B cell (primary cell): Measurements from ENCODE around the gene DPP10. TPM values are rescaled to one million over a fixed set of nuclear protein-coding genes. Genes with fewer than 3 reads are reported as not detected.

Experiments
- ATAC-seq: fragments of 200-7000 bp; cut with Tn5 transposase; one replicate; pipeline ENCODE4 v1.10.0; 2021; ENCODE audit warnings: low read depth, mild to moderate bottlenecking, moderate number of reproducible peaks, moderate library complexity
- CTCF ChIA-PET: fragments of 350-600 bp; sonication (Branson Sonifier 250); formaldehyde crosslinking; loops from one replicate; lab custom pipeline; 2021; ENCODE audit warnings: antibody characterized with exemption, inconsistent platforms; lab: Charles Lee
- POLR2A ChIA-PET: fragments of 350-600 bp; sonication (Branson Sonifier 250); formaldehyde crosslinking; loops from one replicate; lab custom pipeline; 2021; ENCODE audit warnings: antibody characterized with exemption; lab: Charles Lee
- DNase-seq: peaks from one replicate; pipeline ENCODE4 v3.0.0; 2013
- H2AFZ ChIP-seq: 2 replicates; pipeline ENCODE4 v1.6.1; 2012; ENCODE audit warnings: mild to moderate bottlenecking, low read depth, low read length; ENCODE audit not compliant: insufficient read depth, poor library complexity, severe bottlenecking
- H3K27ac ChIP-seq, 2 donors: 1 replicate in 1 of 2; 2 replicates in 1 of 2; pipeline ENCODE4 v1.5.1; 2012 to 2013; ENCODE audit warnings: low read length in 2 of 2, mild to moderate bottlenecking in 2 of 2, moderate library complexity in 1 of 2
- H3K27me3 ChIP-seq, 4 experiments: fragments of 200-600 bp in 1 of 4; sonication (generic) in 1 of 4; replicated peaks in 1 of 4; 1 replicate in 2 of 4; 2 replicates in 2 of 4; pipeline versions ENCODE4 v1.6.1 to v1.7.0; 2013 to 2016; ENCODE audit warnings: low read length in 3 of 4, mild to moderate bottlenecking in 2 of 4, mixed read lengths in 1 of 4, moderate library complexity in 1 of 4; ENCODE audit not compliant: insufficient read depth in 4 of 4, control insufficient read depth in 3 of 4; ENCODE audit errors: control extremely low read depth in 1 of 4
- H3K36me3 ChIP-seq, 2 experiments: replicated peaks in 1 of 2; 1 replicate in 1 of 2; 2 replicates in 1 of 2; pipeline versions ENCODE4 v1.6.1 to v1.7.1; 2013; ENCODE audit warnings: low read length in 1 of 2; ENCODE audit not compliant: insufficient read depth in 2 of 2, control insufficient read depth in 1 of 2; ENCODE audit errors: control extremely low read depth in 1 of 2, extremely low read depth in 1 of 2
- H3K4me1 ChIP-seq, 2 donors: fragments of 200-600 bp in 1 of 2; sonication (generic) in 1 of 2; 1 replicate in 1 of 2; 2 replicates in 1 of 2; pipeline versions ENCODE4 v1.5.1 to v1.6.1; 2013 to 2017; ENCODE audit warnings: low read length in 2 of 2; ENCODE audit not compliant: control insufficient read depth in 2 of 2, insufficient read depth in 2 of 2
- H3K4me2 ChIP-seq: replicated peaks from 2 replicates; pipeline ENCODE3; 2012; ENCODE audit warnings: mild to moderate bottlenecking, low read depth, low read length; ENCODE audit not compliant: poor library complexity, severe bottlenecking
- H3K4me3 ChIP-seq, 5 experiments: fragments of 200-600 bp in 1 of 5; sonication (generic) in 1 of 5; 1 replicate in 3 of 5; 2 replicates in 2 of 5; pipeline versions ENCODE4 v1.5.1 to v1.7.0; 2011 to 2016; ENCODE audit warnings: low read length in 4 of 5, mild to moderate bottlenecking in 4 of 5, low read depth in 2 of 5, control low read depth in 1 of 5, moderate library complexity in 1 of 5; ENCODE audit not compliant: insufficient read depth in 1 of 5; ENCODE audit errors: control extremely low read depth in 1 of 5, extremely low read depth in 1 of 5
- H3K79me2 ChIP-seq: fragments of 200-600 bp; sonication (generic); one replicate; pipeline ENCODE4 v1.6.0; 2016; ENCODE audit warnings: low read length; ENCODE audit not compliant: control insufficient read depth, insufficient read depth
- H3K9ac ChIP-seq: fragments of 200-600 bp; sonication (generic); 2 replicates; pipeline ENCODE4 v1.6.1; 2017; ENCODE audit warnings: mild to moderate bottlenecking, low read length, moderate library complexity
- H3K9me3 ChIP-seq, 3 donors: one replicate each; pipeline versions ENCODE4 v1.6.1 to v1.7.1; 2013; ENCODE audit warnings: low read length in 2 of 3; ENCODE audit not compliant: control insufficient read depth in 2 of 3, insufficient read depth in 1 of 3; ENCODE audit errors: control extremely low read depth in 1 of 3
- H4K20me1 ChIP-seq: 2 replicates; pipeline ENCODE4 v1.6.0; 2012; ENCODE audit warnings: mild to moderate bottlenecking, low read length; ENCODE audit not compliant: insufficient read depth, control insufficient read depth, poor library complexity, severe bottlenecking
- H3K27ac Mint-ChIP-seq: one replicate; pipeline ENCODE4 v1.8.0; 2021; ENCODE audit warnings: mixed read lengths
- H3K27me3 Mint-ChIP-seq: one replicate; pipeline ENCODE4 v1.8.0; 2021; ENCODE audit warnings: mixed read lengths
- H3K4me1 Mint-ChIP-seq: one replicate; pipeline ENCODE4 v1.8.0; 2021; ENCODE audit warnings: mixed read lengths
- H3K4me3 Mint-ChIP-seq: one replicate; pipeline ENCODE4 v1.8.0; 2021; ENCODE audit warnings: mixed read lengths
- H3K9me3 Mint-ChIP-seq: one replicate; pipeline ENCODE4 v1.8.0; 2022; ENCODE audit warnings: mixed read lengths; ENCODE audit not compliant: insufficient read depth
- CTCF ChIP-seq: fragments of 200-600 bp; IDR thresholded peaks from one replicate; pipeline ENCODE4 v1.8.0; 2022; ENCODE audit warnings: antibody characterized with exemption, mild to moderate bottlenecking
- EZH2 ChIP-seq: IDR thresholded peaks from 2 replicates; pipeline ENCODE4 v1.6.1; 2012; ENCODE audit warnings: borderline replicate concordance, low read depth, mild to moderate bottlenecking, moderate library complexity, low read length; ENCODE audit not compliant: insufficient read depth, poor library complexity, severe bottlenecking
- WGBS: methylation state at CpG from one replicate; pipeline ENCODE4 v1.1.5; 2013; ENCODE audit warnings: missing lambda C conversion rate; ENCODE audit not compliant: insufficient coverage; 5-methylcytosine and 5-hydroxymethylcytosine counted together
- intact Hi-C: fragments of 100-400 bp; cut with micrococcal nuclease; formaldehyde crosslinking; loops from one replicate; pipeline ENCODE4 v1.10.0; 2022
- polyA plus RNA-seq: library from polyadenylated mRNA; depleted of rRNA; stranded (reverse); fragments of >200 nt; gene quantifications from 2 replicates; pipeline ENCODE4 v1.2.3, GENCODE V29; 2012
- total RNA-seq, 2 donors: library from RNA; stranded (reverse); fragments of 120-200 nt in 1 of 2; gene quantifications; 1 replicate in 1 of 2; 2 replicates in 1 of 2; pipeline versions ENCODE4 v1.2.3 to v1.2.4, GENCODE V29; 2013 to 2022

DPP10 gene
- total and polyA plus RNA-seq, 2 donors (not counting 1 experiment from before 2014, with no cell fraction given) = not detected

GRCh38 chr2:115443539-115444185, 1001.2 kb downstream of the DPP10 start:
- H3K4me1 Mint-ChIP-seq = no peaks in the 10 kb centered on the region
- H3K27me3 Mint-ChIP-seq = no peaks in the 10 kb centered on the region
- Histone ChIP-seq H3K27ac (no peak overlapping the region), H3K9ac (no peak overlapping the region), H3K36me3 (no peaks in the 10 kb centered on the region), H3K4me1 (no peaks in the 10 kb centered on the region), H2AFZ (no peak overlapping the region), H3K27me3 (no peaks in the 10 kb centered on the region), H3K4me3 (no peak overlapping the region), H3K4me2 (no peak overlapping the region), H3K79me2 (no peaks in the 10 kb centered on the region), H4K20me1 (no peaks in the 10 kb centered on the region), H3K9me3 (peaks cover 0 to 6% (median 3%) of the 10 kb centered on the region in 3 donors)
- no peak overlapping the region for H3K4me3 Mint-ChIP-seq
- intact Hi-C loops = no loop called here
- CTCF ChIA-PET = no interaction called here
- DNase-seq (no peak), ATAC-seq (no peak)
- TF ChIP-seq EZH2 (no peak), CTCF (no peak)
- H3K9me3 Mint-ChIP-seq = peaks cover 11% of the 10 kb centered on the region
- H3K27ac Mint-ChIP-seq = no peak overlapping the region
- 60% methylated on average over 1 of the region's 1 CpG for WGBS
- POLR2A ChIA-PET = no interaction called here

GRCh38 chr2:115460008-115460407, 1017.6 kb downstream of the DPP10 start:
- no peaks in the 10 kb centered on the region for H3K9me3 Mint-ChIP-seq
- H3K9ac ChIP-seq = no peak overlapping the region
- H4K20me1 ChIP-seq = no peaks in the 10 kb centered on the region
- H3K36me3 ChIP-seq = no peaks in the 10 kb centered on the region
- no peak for ATAC-seq
- H3K27me3 ChIP-seq = no peaks in the 10 kb centered on the region
- TF ChIP-seq CTCF (no peak), EZH2 (no peak)
- H3K27ac Mint-ChIP-seq = no peak overlapping the region
- WGBS = no CpG with 5 or more reads among the region's 2 CpGs
- intact Hi-C loops = no loop called here
- H3K4me1 Mint-ChIP-seq = no peaks in the 10 kb centered on the region
- no peaks in the 10 kb centered on the region for H3K4me1 ChIP-seq
- no peak overlapping the region for H3K4me3 Mint-ChIP-seq
- no peak overlapping the region for H3K4me3 ChIP-seq
- no peaks in the 10 kb centered on the region for H3K79me2 ChIP-seq
- H3K9me3 ChIP-seq = no peaks in the 10 kb centered on the region
- H2AFZ ChIP-seq = no peak overlapping the region
- no peak for DNase-seq
- H3K4me2 ChIP-seq = no peak overlapping the region
- H3K27me3 Mint-ChIP-seq = no peaks in the 10 kb centered on the region
- no peak overlapping the region for H3K27ac ChIP-seq
- ChIA-PET CTCF (no interaction called here), POLR2A (no interaction called here)
